Subcutaneous abdominal adipose tissue (tissue), 5 donors: Measurements from ENCODE around the gene PPP2R5C.

Source experiments
- H3K27ac ChIP-seq: one replicate; pipeline ENCODE4 v1.7.0; 2013; ENCODE audit warnings: low read depth, mild to moderate bottlenecking, inconsistent platforms, low read length, moderate library complexity
- H3K27me3 ChIP-seq, 5 donors: one replicate each; pipeline ENCODE4 v1.7.0; 2013; ENCODE audit warnings: low read length in 5 of 5, inconsistent platforms in 1 of 5; ENCODE audit not compliant: control insufficient read depth in 5 of 5, insufficient read depth in 4 of 5
- H3K36me3 ChIP-seq, 5 donors: one replicate each; pipeline ENCODE4 v1.7.0; 2013; ENCODE audit warnings: low read length in 5 of 5; ENCODE audit not compliant: control insufficient read depth in 5 of 5, insufficient read depth in 5 of 5
- H3K4me1 ChIP-seq, 5 donors: one replicate each; pipeline ENCODE4 v1.7.0; 2013; ENCODE audit warnings: low read length in 5 of 5, mild to moderate bottlenecking in 3 of 5, moderate library complexity in 1 of 5; ENCODE audit not compliant: control insufficient read depth in 5 of 5, insufficient read depth in 5 of 5
- H3K4me3 ChIP-seq, 5 donors: one replicate each; pipeline ENCODE4 v1.7.0; 2013; ENCODE audit warnings: low read length in 5 of 5, low read depth in 1 of 5
- H3K9ac ChIP-seq, 5 donors: one replicate each; pipeline ENCODE4 v1.7.0; 2013; ENCODE audit warnings: low read length in 5 of 5, mild to moderate bottlenecking in 4 of 5, moderate library complexity in 3 of 5
- H3K9me3 ChIP-seq, 5 donors: one replicate each; pipeline ENCODE4 v1.7.0; 2013; ENCODE audit warnings: low read length in 5 of 5; ENCODE audit not compliant: control insufficient read depth in 5 of 5
- donor health status: healthy.
- donor health status: healthy.
- donor health status: healthy.
- donor health status: healthy.
- donor health status: healthy.

Gene PPP2R5C

GRCh38 chr14:101834397-101834796, 72.9 kb downstream of the PPP2R5C start:
- H3K4me3 ChIP-seq = no peak overlapping the region
- no peaks in the 10 kb centered on the region for H3K9me3 ChIP-seq
- peaks cover 0 to 10% (median 5%) of the 10 kb centered on the region in 5 donors for H3K36me3 ChIP-seq
- no peak overlapping the region for H3K27ac ChIP-seq
- peaks cover 11 to 34% (median 30%) of the 10 kb centered on the region in 5 donors for H3K4me1 ChIP-seq
- no peak overlapping the region for H3K9ac ChIP-seq
- no peaks in the 10 kb centered on the region for H3K27me3 ChIP-seq

DNA sequence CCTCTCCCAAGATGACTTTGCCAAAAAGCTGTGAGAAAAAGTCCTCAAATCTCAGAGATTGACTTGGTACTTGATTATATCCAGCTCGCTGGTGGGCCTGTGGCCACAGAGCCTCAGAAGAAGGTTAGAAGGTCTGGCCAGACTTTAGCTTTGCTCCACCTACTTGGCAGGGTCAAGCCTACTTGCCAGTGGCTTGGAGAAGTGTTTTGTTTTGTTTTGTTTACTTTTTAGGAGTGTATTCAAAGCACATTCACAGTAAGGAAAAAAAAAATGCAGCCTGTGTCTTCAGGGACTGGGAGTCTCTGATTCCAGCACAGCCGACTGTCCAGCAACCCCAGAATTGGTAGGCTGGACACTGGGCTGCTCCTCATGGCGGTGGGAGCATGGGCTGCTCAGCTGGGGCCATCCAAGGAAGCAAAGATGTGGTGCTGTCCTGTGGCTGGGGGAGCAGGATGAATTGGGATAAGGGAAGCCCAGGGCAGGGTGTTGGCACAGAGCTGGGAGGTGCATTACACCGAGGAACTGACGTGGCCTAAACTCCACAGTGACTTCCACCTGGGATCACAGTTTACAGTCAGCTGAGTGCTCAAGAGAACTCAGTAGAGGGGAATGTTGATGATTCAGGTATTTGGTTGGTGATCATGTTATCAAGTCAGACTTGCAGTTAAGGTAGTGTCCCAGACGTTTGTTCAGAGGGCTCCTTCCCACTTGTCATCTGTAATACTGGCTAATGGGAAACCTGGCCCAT, 73.5 kb downstream of the PPP2R5C start:
- Histone ChIP-seq H3K4me3 (no peak overlapping the region), H3K9me3 (no peaks in the 10 kb centered on the region), H3K27ac (no peak overlapping the region), H3K27me3 (no peaks in the 10 kb centered on the region), H3K9ac (no peak overlapping the region), H3K4me1 (peaks cover 11 to 34% (median 30%) of the 10 kb centered on the region in 5 donors), H3K36me3 (peaks cover 0 to 10% (median 5%) of the 10 kb centered on the region in 5 donors)

DNA sequence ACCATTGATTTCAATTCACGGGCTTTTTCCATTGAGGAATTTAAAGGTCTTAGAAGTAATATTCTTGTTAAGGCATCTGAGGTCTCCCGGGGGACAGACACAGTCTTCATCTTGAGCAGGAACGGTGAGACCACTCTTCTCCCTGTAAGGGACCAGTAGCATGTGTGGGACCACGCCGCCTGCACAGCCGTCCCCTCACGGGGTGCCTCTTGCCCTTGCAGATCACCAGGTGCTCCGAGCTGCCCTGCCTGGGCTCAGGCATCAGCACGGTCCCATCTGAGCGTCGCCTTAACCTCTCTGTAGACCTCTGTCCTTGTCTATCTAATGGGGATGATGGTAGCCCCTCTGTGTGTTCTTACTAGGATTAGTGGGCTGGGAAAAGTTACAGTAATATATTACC, 74.1 kb downstream of the PPP2R5C start:
- Histone ChIP-seq H3K4me3 (no peak overlapping the region), H3K9ac (no peak overlapping the region)

GRCh38 chr14:101836135-101836534, 74.6 kb downstream of the PPP2R5C start:
- Histone ChIP-seq H3K4me3 (peak overlapping the region in 2 of 5 donors; percentile 38 to 39), H3K9me3 (no peaks in the 10 kb centered on the region), H3K36me3 (peaks cover 0 to 6% (median 0%) of the 10 kb centered on the region in 5 donors), H3K27me3 (no peaks in the 10 kb centered on the region), H3K4me1 (peaks cover 11 to 34% (median 30%) of the 10 kb centered on the region in 5 donors), H3K9ac (peak overlapping the region in 1 of 5 donors; percentile 31), H3K27ac (no peak overlapping the region)

More for the DNA sequence above, 74.1 kb downstream of the PPP2R5C start:
- H3K27ac ChIP-seq = no peak overlapping the region
- H3K9me3 ChIP-seq = no peaks in the 10 kb centered on the region
- peaks cover 11 to 34% (median 30%) of the 10 kb centered on the region in 5 donors for H3K4me1 ChIP-seq
- no peaks in the 10 kb centered on the region for H3K27me3 ChIP-seq
- peaks cover 0 to 6% (median 0%) of the 10 kb centered on the region in 5 donors for H3K36me3 ChIP-seq

DNA sequence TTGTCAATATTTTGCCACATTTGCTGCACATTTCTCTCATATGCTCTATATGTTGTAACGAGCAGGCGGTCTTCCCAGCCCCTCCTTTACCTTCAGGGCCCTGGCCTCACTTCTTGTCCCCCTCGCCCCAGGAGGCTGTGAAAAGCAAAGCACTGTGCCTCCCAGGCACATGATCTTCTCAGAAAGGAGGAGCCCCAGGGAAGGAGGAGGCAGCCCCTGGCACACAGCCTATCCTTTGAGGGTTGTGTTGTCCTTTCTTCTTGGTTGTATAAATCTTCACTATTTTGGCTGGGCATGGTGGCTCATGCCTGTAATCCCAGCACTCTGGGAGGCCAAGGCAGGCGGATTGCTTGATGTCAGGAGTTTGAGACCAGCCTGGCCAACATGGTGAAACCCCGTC, 77.0 kb downstream of the PPP2R5C start:
- peaks cover 11 to 37% (median 27%) of the 10 kb centered on the region in 5 donors for H3K4me1 ChIP-seq
- H3K27ac ChIP-seq = no peak overlapping the region
- no peaks in the 10 kb centered on the region for H3K9me3 ChIP-seq
- H3K36me3 ChIP-seq = peaks cover 0 to 3% (median 0%) of the 10 kb centered on the region in 5 donors
- no peak overlapping the region for H3K9ac ChIP-seq
- no peak overlapping the region for H3K4me3 ChIP-seq
- no peaks in the 10 kb centered on the region for H3K27me3 ChIP-seq

GRCh38 chr14:101839236-101839635, 77.7 kb downstream of the PPP2R5C start:
- Histone ChIP-seq H3K4me1 (peaks cover 11 to 41% (median 30%) of the 10 kb centered on the region in 5 donors), H3K27me3 (no peaks in the 10 kb centered on the region), H3K27ac (no peak overlapping the region), H3K9ac (no peak overlapping the region), H3K9me3 (no peaks in the 10 kb centered on the region), H3K36me3 (peaks cover 0 to 3% (median 0%) of the 10 kb centered on the region in 5 donors), H3K4me3 (no peak overlapping the region)

DNA sequence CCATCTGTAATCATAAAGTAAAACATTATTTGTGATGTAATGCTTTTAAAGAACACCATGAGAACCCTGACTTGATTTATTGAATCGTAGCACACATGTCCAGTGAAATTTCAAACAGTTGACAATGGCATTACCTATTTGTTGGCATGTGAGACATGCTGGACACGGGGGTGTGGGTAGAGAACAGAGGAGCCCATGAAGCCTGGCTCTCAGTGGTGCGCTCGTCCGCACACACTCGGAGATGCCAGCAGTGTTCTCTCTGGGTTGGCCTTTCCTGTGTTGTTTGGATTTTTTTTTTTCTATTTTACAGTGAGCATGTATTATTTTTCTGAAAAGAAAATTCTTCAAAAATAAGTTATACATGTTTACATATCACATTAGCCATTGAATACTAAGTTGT, 78.2 kb downstream of the PPP2R5C start:
- Histone ChIP-seq H3K4me1 (peaks cover 8 to 41% (median 31%) of the 10 kb centered on the region in 5 donors), H3K9ac (no peak overlapping the region), H3K4me3 (no peak overlapping the region), H3K27me3 (no peaks in the 10 kb centered on the region), H3K9me3 (no peaks in the 10 kb centered on the region), H3K27ac (no peak overlapping the region), H3K36me3 (peaks cover 0 to 4% (median 0%) of the 10 kb centered on the region in 5 donors)

GRCh38 chr14:101840649-101841369, 79.3 kb downstream of the PPP2R5C start:
- Histone ChIP-seq H3K4me3 (no peak overlapping the region), H3K27me3 (no peaks in the 10 kb centered on the region), H3K4me1 (peaks cover 3 to 31% (median 22%) of the 10 kb centered on the region in 5 donors), H3K9me3 (no peaks in the 10 kb centered on the region), H3K36me3 (peaks cover 0 to 6% (median 0%) of the 10 kb centered on the region in 5 donors), H3K9ac (no peak overlapping the region), H3K27ac (no peak overlapping the region)

GRCh38 chr14:101843038-101843437, 81.5 kb downstream of the PPP2R5C start:
- Histone ChIP-seq H3K9ac (no peak overlapping the region), H3K4me1 (peaks cover 2 to 22% (median 12%) of the 10 kb centered on the region in 5 donors), H3K4me3 (no peak overlapping the region), H3K27ac (no peak overlapping the region), H3K36me3 (peaks cover 0 to 12% (median 0%) of the 10 kb centered on the region in 5 donors), H3K27me3 (no peaks in the 10 kb centered on the region), H3K9me3 (no peaks in the 10 kb centered on the region)

- Histone ChIP-seq H3K9ac (no peak overlapping the region), H3K36me3 (peaks cover 0 to 12% (median 0%) of the 10 kb centered on the region in 5 donors), H3K27me3 (no peaks in the 10 kb centered on the region), H3K9me3 (no peaks in the 10 kb centered on the region), H3K4me1 (peaks cover 2 to 19% (median 12%) of the 10 kb centered on the region in 5 donors), H3K4me3 (no peak overlapping the region), H3K27ac (no peak overlapping the region)
These were observed 82.2 kb downstream of the PPP2R5C start for GRCh38 chr14:101843665-101844064.
